Heart left ventricle (tissue), 16 donors: ENCODE measurements around the gene ATF4. TPM values are rescaled to one million over a fixed set of nuclear protein-coding genes. Genes with fewer than 3 reads are reported as not detected.
A peak's percentile ranks its signal among the peaks of the same experiment; 100 is the strongest.

Experiments
- ATAC-seq, 4 donors: fragments of 200-7000 bp; cut with Tn5 transposase; one replicate each; pipeline ENCODE4 v1.9.1; 2020 to 2022; ENCODE audit warnings: moderate library complexity in 4 of 4, mild to moderate bottlenecking in 3 of 4, moderate number of reproducible peaks in 1 of 4
- DNase-seq, 5 donors: peaks; one replicate each; pipeline ENCODE4 v3.0.0-alpha.2; 2020
- H3K27ac ChIP-seq, 12 donors: fragments of 200-600 bp; sonication (generic) in 4 of 12; one replicate each; pipeline versions ENCODE4 v1.5.0 to v1.8.0; 2016 to 2022; ENCODE audit warnings: mild to moderate bottlenecking in 2 of 12
- H3K27me3 ChIP-seq, 9 donors: fragments of 200-600 bp; sonication (generic) in 2 of 9; one replicate each; pipeline versions ENCODE4 v1.5.1 to v1.8.0; 2016 to 2022; ENCODE audit warnings: mild to moderate bottlenecking in 3 of 9
- H3K36me3 ChIP-seq, 9 donors: fragments of 200-600 bp; sonication (generic) in 2 of 9; one replicate each; pipeline versions ENCODE4 v1.5.0 to v1.8.0; 2018 to 2022; ENCODE audit warnings: mild to moderate bottlenecking in 2 of 9
- H3K4me1 ChIP-seq, 12 donors: fragments of 200-600 bp; sonication (generic) in 4 of 12; one replicate each; pipeline versions ENCODE4 v1.5.0 to v1.8.0; 2016 to 2022; ENCODE audit warnings: mild to moderate bottlenecking in 3 of 12
- H3K4me3 ChIP-seq, 12 donors: fragments of 200-600 bp; sonication (generic) in 4 of 12; one replicate each; pipeline versions ENCODE4 v1.5.0 to v1.8.0; 2017 to 2022; ENCODE audit warnings: mild to moderate bottlenecking in 9 of 12, moderate library complexity in 4 of 12
- H3K9me3 ChIP-seq, 12 donors: fragments of 200-600 bp; sonication (generic) in 4 of 12; one replicate each; pipeline versions ENCODE4 v1.5.0 to v1.8.0; 2016 to 2022; ENCODE audit warnings: mild to moderate bottlenecking in 1 of 12
- POLR2A ChIP-seq, 2 donors: fragments of 450-650 bp; IDR thresholded peaks; one replicate each; pipeline ENCODE4 v1.6.1; 2017; ENCODE audit warnings: antibody characterized with exemption in 2 of 2, mild to moderate bottlenecking in 2 of 2, moderate library complexity in 2 of 2
- WGBS, 4 donors: extraction: QIAGEN DNeasy Blood & Tissue Kit in 2 of 4; methylation state at CpG; one replicate each; pipeline versions ENCODE4 v1.1.5 to v1.1.7; 2013 to 2018; 5-methylcytosine and 5-hydroxymethylcytosine counted together
- intact Hi-C, 10 donors: fragments of 100-400 bp; cut with DNase I; formaldehyde crosslinking; loops; one replicate each; pipeline versions ENCODE4 v1.11.1 to v1.14.2; 2022
- polyA plus RNA-seq, 2 donors: library from polyadenylated mRNA; stranded (reverse); fragments of 200-250 nt; gene quantifications; one replicate each; pipeline ENCODE4 v1.2.3, GENCODE V29; 2013
- total RNA-seq, 9 donors: library from RNA; depleted of rRNA in 2 of 9; stranded (reverse); fragments of >200 nt in 2 of 9; fragmentation: NEBNext Ultra II Directional in 3 of 9; extraction: Animal tissue kit (Norgen Biotek cat#: 25700) in 3 of 9; gene quantifications; one replicate each; pipeline versions ENCODE4 v1.1.0 to v1.2.4, GENCODE V29; 2016 to 2023
- TF ChIP-seq, protein P1 (sequence below), 12 donors: fragments of 200-600 bp; sonication (generic) in 4 of 12; IDR thresholded peaks; one replicate each; pipeline versions ENCODE4 v1.5.0 to v1.8.0; 2018 to 2022; ENCODE audit warnings: antibody characterized with exemption in 12 of 12, mild to moderate bottlenecking in 5 of 12
- donor health status: ischemic (EF 13 %, LVEDD 7.1; RV severe dilation, severe dysfunction).
- donor health status: healthy with polysubstance abuse.
- donor health status: DM: no; HTN: yes; CAD: no.
- donor health status: DM: no; HTN: no; CAD: no.
- donor health status: ischemic (EF 25% LVEDD 6.9; RV normal size, moderate dysfunction).
- donor health status: ischemic (EF 25% LVEDD 5.7; RV mildly dilated, moderate dysfunction).
- donor health status: healthy.
- donor health status: DM: yes; HTN: yes; CAD: no.
- donor health status: ischemic (EF 35%, LVEDD 5.7; RV mildly dilated, moderate dysfunction).
- donor health status: nonischemic (EF 11% LVEDD 7.7; RV severe dilation, severe dysfunction).
- donor health status: DM: yes; HTN: yes; CAD: no.
- donor health status: PGD.
- donor health status: ischemic (EF 29% LVEDD 5.4; RV normal size, mild dysfunction).
- donor health status: nonischemic (EF 23%, LVEDD 6.1; RV moderate dilation, normal function).

The ATF4 gene
- total and polyA plus RNA-seq, 11 donors, result 117 to 458 (median 176) TPM

DNA sequence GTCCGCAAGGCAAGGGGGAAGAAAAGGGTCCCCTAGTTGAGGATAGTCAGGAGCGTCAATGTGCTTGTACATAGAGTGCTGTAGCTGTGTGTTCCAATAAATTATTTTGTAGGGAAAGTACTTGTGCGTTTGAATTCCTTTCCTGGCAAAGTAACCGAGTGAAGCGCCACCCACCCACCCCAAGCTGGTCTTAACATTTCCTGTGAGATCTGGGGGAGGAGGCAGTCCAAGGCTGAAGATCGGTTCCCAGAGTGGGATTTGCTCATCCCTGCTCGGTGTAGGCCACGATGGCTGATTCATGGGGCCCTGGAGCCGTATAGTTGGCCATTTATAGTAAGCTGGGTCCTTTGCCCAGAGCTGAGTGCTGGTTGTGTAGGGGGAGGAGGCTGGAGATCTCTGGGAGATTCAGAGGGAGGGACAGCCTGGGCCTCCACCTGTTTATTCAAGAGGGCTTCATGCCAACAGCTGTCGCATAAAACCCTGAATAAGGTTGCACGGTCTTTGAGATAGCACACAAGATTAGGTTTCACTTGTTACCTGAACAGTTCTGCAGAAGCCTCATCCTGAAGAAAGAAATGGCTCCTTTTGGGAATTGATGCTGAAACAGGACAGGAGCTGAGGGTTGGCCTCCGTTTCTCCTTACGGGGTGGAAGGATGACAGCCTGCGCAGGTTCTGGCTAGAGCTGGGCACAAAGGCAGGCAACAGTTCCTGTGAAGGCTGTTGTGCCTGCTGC, 2.4 kb downstream of the ATF4 start:
- no peak for TF ChIP-seq POLR2A (IDR thresholded peaks at IDR 0.05)
- TF ChIP-seq, protein P1, sequence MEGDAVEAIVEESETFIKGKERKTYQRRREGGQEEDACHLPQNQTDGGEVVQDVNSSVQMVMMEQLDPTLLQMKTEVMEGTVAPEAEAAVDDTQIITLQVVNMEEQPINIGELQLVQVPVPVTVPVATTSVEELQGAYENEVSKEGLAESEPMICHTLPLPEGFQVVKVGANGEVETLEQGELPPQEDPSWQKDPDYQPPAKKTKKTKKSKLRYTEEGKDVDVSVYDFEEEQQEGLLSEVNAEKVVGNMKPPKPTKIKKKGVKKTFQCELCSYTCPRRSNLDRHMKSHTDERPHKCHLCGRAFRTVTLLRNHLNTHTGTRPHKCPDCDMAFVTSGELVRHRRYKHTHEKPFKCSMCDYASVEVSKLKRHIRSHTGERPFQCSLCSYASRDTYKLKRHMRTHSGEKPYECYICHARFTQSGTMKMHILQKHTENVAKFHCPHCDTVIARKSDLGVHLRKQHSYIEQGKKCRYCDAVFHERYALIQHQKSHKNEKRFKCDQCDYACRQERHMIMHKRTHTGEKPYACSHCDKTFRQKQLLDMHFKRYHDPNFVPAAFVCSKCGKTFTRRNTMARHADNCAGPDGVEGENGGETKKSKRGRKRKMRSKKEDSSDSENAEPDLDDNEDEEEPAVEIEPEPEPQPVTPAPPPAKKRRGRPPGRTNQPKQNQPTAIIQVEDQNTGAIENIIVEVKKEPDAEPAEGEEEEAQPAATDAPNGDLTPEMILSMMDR (IDR thresholded peaks at IDR 0.05), result no peak
- Histone ChIP-seq H3K4me1 (peaks cover 0 to 80% (median 62%) of the 10 kb centered on the region in 12 donors), H3K9me3 (no peaks in the 10 kb centered on the region), H3K27ac (peak overlapping the region in 11 of 12 donors; percentile 12 to 100 (median 99)), H3K4me3 (peak overlapping the region; percentile 71 to 100 (median 96)), H3K27me3 (no peaks in the 10 kb centered on the region), H3K36me3 (peaks cover 9 to 53% (median 40%) of the 10 kb centered on the region in 9 donors)
- ATAC-seq (peak in 3 of 4 donors; percentile 3 to 11 (median 6)), DNase-seq (peak in 3 of 5 donors; percentile 35 to 54 (median 46))
- WGBS, 4 donors, result 3 to 13% (median 11%) methylated on average over 12 to 14 of the region's 14 CpGs
- intact Hi-C loops, result loop anchor here in 9 of 10 donors (5.0 to 10.0 kb wide), 12 partner anchors 60 to 815 kb away; partner anchors contain the start of genes RPL3 (in 4 of the 9), SYNGR1 (in 4 of the 9), CBX7 (in 1 of the 9) and GTPBP1 (in 1 of the 9)

DNA sequence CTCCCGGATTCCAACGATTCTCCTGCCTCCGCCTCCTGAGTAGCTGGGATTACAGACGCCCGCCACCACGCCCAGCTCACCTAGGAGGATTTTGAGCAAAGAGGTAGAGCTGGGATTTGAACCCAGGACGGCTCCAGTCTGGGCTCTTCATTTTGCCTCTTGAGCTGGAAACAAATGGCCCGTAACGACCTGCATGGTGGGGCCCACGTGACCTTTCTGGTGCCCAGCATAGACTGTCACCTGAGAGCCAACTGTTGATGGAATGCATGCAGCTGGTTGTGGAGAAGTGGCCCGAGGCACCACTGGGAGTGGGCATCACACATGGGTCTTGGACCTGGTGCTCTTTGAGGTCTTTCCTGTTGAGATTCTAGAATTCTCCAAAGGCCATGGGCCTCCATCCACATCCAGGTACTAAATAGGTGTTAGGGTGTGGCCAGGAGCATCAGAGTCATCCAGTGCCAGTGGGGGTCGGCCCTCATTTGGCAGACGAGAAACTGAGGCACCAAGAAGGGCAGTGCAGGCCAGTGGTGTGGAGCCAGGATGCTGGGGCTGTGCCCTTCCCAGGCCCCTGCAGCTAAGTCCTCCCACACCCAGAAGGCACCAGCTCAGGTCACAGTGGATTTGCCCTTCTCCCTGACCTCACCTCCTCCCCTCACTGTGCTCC, 3.9 kb downstream of the ATF4 start:
- no peaks in the 10 kb centered on the region for H3K9me3 ChIP-seq
- WGBS, 4 donors, result 66 to 74% (median 70%) methylated on average over 11 to 13 of the region's 13 CpGs
- peak overlapping the region in 7 of 12 donors; percentile 1 to 100 (median 97) for H3K4me3 ChIP-seq
- intact Hi-C loops, result loop anchor here in 9 of 10 donors (5.0 to 10.0 kb wide), 12 partner anchors 62 to 817 kb away; partner anchors contain the start of genes RPL3 (in 4 of the 9), SYNGR1 (in 4 of the 9), CBX7 (in 1 of the 9) and GTPBP1 (in 1 of the 9)
- H3K36me3 ChIP-seq, result peaks cover 9 to 63% (median 43%) of the 10 kb centered on the region in 9 donors
- H3K4me1 ChIP-seq, result peaks cover 5 to 82% (median 66%) of the 10 kb centered on the region in 12 donors
- ATAC-seq (no peak), DNase-seq (no peak)
- no peaks in the 10 kb centered on the region for H3K27me3 ChIP-seq
- TF ChIP-seq POLR2A (IDR thresholded peaks at IDR 0.05), result no peak
- TF ChIP-seq, protein P1 (IDR thresholded peaks at IDR 0.05), result no peak
- H3K27ac ChIP-seq, result peak overlapping the region in 8 of 12 donors; percentile 3 to 100 (median 78)

DNA sequence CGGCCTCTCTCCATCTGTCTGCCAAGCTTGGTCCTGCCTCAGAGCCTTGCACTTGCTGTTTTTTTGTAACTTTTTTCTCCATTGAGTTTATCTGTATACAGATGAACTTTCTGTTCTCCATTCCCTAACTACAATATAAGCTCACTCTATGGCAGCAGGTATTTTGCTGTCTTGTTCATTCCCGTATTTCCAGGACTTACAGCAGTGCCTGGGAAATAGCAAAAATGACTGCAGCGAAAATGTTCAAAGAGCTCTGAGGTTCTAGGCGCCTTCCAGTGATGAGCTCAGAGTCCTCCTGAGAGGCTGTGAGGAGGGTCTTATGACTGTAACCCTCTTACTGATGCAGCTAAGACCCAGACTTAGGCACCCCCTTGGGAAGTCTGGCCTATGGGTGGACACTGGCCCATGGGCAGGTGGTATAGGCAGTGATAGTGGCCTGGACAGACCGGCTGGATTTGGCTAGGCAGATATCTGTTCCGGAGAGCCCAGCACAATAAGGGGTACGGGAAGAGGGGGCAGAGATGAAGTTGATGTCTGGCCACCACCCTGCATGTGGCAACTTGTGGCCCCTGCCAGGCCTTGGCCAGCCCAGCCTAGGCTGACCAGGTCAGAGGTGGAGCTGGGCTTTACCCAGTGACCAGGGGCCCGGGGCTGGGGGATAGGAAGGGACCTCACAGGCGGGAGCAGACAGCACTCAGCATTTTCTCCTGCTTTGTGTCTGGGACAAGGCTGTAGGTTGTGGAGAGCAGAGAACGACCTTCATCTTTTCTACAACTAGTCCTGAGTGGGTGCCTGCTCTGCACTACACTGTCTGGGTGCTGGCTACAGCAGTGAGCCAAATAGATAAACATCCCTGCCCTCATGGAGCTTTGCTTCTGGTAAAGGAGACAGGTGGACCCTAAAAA, 4.6 kb downstream of the ATF4 start:
- ATAC-seq (no peak), DNase-seq (no peak)
- no peak for TF ChIP-seq POLR2A (IDR thresholded peaks at IDR 0.05)
- TF ChIP-seq, protein P1 (IDR thresholded peaks at IDR 0.05), result no peak
- Histone ChIP-seq H3K27me3 (no peaks in the 10 kb centered on the region), H3K4me1 (peaks cover 5 to 88% (median 72%) of the 10 kb centered on the region in 12 donors), H3K36me3 (peaks cover 9 to 70% (median 51%) of the 10 kb centered on the region in 9 donors), H3K9me3 (no peaks in the 10 kb centered on the region), H3K4me3 (no peak overlapping the region), H3K27ac (peak overlapping the region in 6 of 12 donors; percentile 3 to 100 (median 78))
- intact Hi-C loops, result loop anchor here (5.0 to 10.0 kb wide), 15 partner anchors 33 to 818 kb away; partner anchors contain the start of genes RPL3 (in 6 of the 10), SYNGR1 (in 5 of the 10), CBX7 (in 1 of the 10) and GTPBP1 (in 1 of the 10)
- WGBS, 4 donors, result 72 to 85% (median 81%) methylated on average over 9 to 10 of the region's 10 CpGs
